GM18507 (cell line): Measurements from ENCODE around the gene SUPT20HL1.
"Not testable (repeated sequence)": the region's sequence is repeated elsewhere in the genome, so short reads cannot be mapped to it uniquely, and the experiment has no call there.

Experiments used
- DNase-seq: peaks from one replicate; pipeline ENCODE4 v3.0.0; 2011; ENCODE audit warnings: low read depth; ENCODE audit not compliant: insufficient read length; ENCODE audit errors: extremely low spot score
- FAIRE-seq: peaks from 2 replicates; lab custom pipeline; 2011; peaks lifted over from hg19 to GRCh38; lab: Jason Lieb, UNC

SUPT20HL1 gene

GRCh38 chrX:24360272-24360671 is at the start of gene SUPT20HL1:
SUPT20HL1 (plus strand) TSS chrX:24360639; CDS start chrX:24362761, 2,122 bp downstream.
- DNase-seq (no peak), FAIRE-seq (no peak)

- FAIRE-seq, DNase-seq: not testable (repeated sequence)
Measured at GRCh38 chrX:24310916-24311315, 49.5 kb upstream of the SUPT20HL1 start.

DNA sequence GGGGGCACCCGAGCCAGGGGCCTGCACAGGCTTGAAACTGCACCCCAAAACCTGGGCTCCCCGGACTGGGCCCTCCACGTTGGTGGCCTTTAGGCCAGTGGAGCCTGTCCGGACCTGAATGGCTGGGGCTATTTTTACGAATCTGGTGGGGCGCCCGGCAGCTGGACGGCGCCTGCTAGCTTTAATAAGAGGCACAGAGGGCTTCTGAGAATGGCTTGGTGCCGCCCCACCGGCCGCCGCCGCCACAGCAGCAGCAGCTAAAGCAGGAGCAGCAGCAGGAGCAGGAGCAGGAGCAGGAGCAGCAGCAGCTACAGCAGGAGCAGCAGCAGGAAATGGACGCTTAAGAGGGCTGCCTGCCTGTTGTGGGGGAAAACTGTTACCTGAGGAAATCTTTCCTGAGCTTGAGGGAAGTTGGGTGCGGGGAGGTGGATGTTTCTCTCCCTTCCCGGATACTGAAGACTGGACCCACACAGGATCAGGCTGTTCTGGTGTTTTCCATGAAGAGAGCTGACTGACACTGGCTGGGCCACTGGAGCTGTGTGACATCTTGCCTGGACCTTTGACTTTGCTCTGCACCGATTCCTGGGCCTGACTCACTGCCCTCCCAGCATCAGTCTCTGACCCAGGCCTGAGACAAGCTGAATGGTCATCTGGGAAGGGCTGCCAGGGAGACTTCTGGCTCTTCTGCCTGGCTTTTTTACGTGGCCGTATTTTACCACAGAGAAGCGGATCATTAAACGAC is 48.8 kb upstream of the SUPT20HL1 start:
- FAIRE-seq, DNase-seq: not testable (repeated sequence)

GRCh38 chrX:24312249-24312607 is 48.2 kb upstream of the SUPT20HL1 start:
- DNase-seq, FAIRE-seq: not testable (repeated sequence)

DNA sequence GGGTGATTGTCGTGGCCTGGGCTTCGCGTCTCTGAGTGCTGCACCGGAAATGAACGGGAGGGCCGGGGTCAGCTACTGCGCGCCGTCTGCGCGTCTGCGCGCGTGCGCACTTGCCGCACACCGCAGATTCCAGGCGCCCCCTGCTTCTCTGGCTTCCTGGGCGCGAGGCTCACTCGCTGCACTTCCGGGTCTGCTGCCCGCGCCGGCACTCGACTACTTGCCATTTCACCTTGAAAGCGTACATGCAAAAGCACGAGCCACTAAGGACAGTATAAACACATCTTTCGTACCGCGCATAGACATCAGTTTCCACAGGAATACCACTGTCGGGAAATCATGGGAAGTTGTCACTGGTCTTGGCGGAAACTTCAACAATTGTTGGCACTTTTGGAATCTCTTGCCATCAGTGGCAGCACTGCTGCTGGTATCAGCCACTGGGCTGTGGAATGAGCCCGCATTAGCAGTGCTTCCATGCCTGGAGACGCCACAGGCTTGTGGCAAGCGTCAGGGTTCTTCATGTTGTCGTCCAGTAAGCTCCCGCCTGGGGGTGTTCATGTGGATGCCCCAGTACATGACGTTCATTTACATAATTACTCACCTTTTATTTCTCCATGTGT is 46.3 kb upstream of the SUPT20HL1 start, which contains the start of gene SUPT20HL2:
SUPT20HL2 (minus strand) TSS at position 51 of the 617 bp plus-strand sequence. CDS start 754 bp downstream, outside the sequence.
- FAIRE-seq (no peak), DNase-seq (no peak)

DNA sequence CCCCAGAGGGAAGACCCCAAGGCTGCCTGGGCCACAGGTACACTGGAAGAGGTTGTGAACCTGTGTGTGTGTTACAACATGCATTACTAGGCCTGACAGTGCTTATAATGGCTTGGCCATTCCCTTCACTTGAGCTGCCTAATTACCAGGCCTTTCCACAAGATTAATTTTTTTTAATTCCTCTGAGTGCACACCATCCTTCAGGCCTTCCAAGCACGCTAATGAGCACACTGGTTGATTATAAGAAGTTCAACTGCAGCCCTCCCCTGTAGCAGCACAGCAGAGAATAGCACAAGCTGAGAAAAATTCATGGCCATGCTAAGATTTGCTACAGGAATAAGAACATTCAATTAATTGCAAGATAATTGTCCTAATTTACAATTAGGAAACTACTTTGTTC is 44.3 kb upstream of the SUPT20HL1 start:
- no peak for DNase-seq
- FAIRE-seq, result no peak

DNA sequence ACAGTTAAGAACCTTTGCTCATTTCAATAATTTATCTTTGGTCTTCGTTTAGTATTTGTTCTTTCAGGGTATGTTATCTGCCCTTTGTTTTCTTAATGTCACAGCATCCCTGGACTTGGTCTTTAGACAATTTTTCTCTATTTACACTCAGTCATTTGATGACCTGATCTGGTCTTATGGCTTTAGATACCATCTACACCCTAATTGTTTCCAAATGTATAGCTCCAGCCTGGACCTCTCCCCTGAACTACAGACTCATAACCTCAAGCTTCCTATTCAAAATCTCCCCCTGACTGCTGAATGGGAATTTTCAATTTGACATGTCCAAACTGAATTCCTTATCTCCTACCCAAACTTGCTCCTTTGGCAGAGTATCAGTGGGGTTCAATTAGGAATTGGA is 42.9 kb upstream of the SUPT20HL1 start:
- no peak for DNase-seq
- no peak for FAIRE-seq

DNA sequence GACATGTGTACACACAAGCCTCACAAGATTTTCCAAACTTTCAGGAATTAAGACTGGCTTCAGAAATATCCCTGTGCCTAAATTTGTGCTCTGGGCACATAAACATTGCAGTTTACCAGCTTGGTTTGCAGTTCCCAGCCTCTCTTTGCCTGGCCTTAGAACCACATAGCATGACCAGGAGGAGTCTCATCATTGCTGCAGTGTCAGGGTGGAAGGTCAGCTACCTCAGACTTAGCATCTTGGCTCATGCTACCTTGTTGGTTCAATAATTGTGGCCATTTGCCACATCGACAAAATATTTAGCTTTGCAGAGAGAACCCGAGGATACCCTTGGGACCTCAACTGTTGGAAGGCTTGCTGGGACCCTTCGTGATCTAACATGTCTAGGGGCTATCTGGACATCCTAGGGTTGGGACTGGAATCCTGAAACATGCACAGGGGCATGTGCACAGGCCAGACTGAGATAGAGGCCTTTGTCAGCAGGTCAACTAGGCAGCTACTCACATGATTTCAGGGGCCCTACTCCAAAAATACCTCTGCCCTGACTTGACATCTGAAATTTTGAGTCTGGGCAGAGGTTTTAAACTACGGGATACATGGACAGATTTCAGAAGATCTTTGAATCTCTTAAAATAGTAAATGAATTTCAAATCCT is 38.6 kb upstream of the SUPT20HL1 start:
- no peak for FAIRE-seq
- no peak for DNase-seq

DNA sequence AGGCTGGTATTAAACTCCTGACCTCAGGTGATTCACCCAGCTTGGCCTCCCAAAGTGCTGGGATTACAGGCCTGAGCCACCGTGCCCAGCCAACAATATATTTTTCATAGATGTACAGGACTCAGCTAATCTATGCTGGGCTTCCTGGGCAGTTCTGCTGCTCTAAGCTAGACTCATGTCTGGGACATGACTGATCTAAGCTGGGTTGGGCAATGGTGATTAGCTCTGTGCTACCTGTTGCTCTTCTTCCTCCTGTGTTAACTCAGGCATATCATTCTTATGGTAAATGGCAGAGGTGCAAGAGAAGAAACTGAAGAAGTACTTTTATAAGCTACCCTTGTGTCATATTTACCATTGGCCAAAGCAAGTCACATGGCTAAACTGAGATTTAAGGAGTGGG is 35.2 kb upstream of the SUPT20HL1 start:
- no peak for FAIRE-seq
- no peak for DNase-seq

GRCh38 chrX:24332878-24333277 is 27.6 kb upstream of the SUPT20HL1 start:
- FAIRE-seq, result no peak
- no peak for DNase-seq

DNA sequence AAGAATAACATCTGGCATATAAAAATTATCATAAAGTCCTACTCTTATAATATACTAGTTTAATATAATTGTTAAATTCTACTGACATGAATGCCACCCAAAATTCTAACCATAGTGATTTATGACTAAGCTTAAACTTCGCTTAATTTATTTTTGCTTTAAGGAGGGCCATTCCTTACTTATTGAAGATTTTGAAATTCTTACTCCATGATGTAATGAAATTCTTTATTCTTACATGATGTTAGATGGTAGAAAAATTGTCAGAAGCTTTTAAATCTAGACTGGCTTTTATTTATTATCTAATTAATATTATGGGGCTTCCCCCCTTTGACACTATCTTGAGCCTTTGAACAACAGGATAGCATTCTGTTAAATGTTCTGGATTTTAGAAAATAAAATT is 27.1 kb upstream of the SUPT20HL1 start:
- no peak for FAIRE-seq
- DNase-seq, result no peak

DNA sequence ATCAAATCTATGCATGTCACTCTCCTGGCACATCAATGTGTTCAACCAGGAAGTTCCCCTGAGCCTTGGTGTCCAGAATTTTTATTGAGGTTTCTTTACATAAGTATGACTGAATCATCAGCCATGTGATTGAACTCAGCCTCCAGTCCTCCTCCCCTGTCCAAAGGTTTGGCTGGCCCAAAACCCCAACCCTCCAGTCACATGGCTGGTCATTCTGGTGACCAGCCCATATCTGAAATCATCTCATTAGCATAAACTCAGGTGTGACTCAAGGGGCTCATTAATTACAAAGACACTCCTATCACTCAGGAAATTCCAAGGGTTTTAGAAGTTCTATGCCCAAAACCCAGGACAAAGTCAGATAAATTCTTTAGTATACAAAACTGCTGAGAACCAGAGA is 26.0 kb upstream of the SUPT20HL1 start:
- FAIRE-seq, result no peak
- DNase-seq, result no peak

- FAIRE-seq, result no peak
- DNase-seq, result no peak
Measured at GRCh38 chrX:24335871-24336270, 24.6 kb upstream of the SUPT20HL1 start.

DNA sequence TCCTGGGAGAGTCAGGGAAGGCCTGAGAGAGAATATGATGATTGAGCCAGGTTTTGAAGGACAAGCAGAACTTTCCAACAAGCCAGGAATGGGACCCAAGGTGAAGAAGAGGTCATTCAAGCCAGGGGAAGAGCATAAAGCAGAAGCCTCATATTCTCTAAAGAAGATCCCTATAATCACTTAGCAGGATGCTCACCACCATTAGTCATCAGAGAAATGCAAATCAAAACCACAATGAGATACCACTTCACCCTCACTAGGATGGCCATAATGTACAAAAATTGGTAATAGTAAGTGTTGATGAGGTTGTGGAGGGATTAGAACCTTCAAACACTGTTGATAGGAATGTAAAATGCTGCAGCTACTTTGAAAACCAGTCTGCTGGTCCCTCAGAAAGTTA is 20.5 kb upstream of the SUPT20HL1 start:
- DNase-seq (no peak), FAIRE-seq (no peak)

DNA sequence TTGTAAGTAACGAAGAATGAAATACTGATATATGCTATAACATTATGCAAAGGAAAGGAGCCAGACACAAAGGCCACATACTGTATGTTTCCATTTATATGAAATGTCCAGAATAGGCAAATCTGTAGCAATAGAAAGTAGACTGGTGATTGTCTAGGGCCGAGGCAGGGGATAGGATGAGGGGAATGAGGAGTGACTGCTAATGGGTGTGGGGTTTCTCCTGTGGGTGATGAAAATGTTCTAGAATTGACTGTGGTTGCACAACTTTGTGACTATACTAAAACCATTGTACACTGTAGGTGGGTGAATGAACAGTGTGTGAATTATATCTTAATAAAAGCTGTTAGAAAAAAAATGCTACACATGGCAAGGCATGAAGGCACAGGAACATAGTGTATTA is 19.9 kb upstream of the SUPT20HL1 start:
- FAIRE-seq (no peak), DNase-seq (no peak)

GRCh38 chrX:24341795-24342194 is 18.6 kb upstream of the SUPT20HL1 start:
- FAIRE-seq (no peak), DNase-seq (no peak)

DNA sequence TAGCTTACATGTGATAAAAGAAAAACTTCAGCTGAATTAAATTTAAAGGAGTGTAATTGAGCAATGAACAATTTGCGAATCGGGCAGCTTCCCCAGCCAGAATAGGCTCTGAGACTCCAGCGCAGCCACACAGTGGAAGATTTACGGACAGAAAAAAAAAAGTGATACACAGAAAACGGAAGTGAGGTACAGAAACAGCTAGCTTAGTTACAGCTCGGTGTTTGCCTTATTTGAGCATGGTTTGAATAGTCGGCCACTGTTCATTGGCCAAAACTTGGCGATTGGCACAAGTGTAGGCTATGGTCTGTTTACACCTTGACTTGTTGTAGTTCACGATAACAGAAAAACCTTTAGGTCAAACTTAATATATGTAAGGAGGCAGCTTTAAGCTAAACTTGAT is 16.7 kb upstream of the SUPT20HL1 start:
- DNase-seq (no peak), FAIRE-seq (peak; percentile 97)

DNA sequence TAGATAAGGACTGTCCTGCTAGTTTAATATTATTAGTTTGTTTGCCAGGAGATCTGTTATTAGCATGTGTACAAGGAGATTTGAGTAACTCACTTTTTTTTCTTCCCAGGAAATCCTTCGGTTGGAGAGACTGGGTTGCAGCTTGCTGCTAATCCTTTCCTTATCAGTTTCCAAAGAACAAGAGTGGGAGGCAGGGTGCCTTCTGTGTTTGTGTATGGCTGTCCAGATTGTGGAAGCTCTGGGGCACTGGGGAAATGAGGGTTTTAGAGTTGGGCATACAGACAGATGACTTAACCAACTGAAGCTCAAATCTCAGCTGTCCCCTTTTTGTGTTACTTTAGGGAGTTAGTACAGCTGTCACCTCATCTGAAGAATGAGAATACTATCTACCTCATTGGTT is 12.6 kb upstream of the SUPT20HL1 start:
- FAIRE-seq (no peak), DNase-seq (no peak)

- no peak for FAIRE-seq
- DNase-seq, result no peak
Measured at GRCh38 chrX:24350217-24350616, 10.2 kb upstream of the SUPT20HL1 start.

DNA sequence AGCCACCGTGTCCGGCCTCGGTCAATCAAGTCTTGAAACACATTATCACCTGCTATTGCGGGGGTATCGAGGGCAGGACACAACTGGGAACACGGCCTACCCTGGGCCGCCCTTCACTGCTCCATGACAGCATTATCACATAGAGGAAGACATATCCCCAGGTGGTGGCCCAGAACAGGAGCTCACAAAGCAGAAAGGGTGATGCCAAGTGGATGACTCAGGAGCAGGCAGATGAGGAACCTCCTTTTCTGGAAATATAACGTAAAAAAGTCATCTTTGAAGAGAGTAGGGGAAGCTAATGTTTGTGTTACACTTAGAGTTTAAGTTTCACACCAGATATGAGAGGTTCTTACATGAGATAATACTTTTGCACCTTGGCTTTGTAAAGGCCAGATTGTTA is 5.3 kb upstream of the SUPT20HL1 start:
- no peak for FAIRE-seq
- DNase-seq, result no peak

- DNase-seq, result no peak
- FAIRE-seq, result no peak
Measured at GRCh38 chrX:24357106-24357505, 3.3 kb upstream of the SUPT20HL1 start.
